Panc1 (cell line): Measurements from ENCODE around the gene BRIX1. TPM values are rescaled to one million over a fixed set of nuclear protein-coding genes. Genes with fewer than 3 reads are reported as not detected.

Experiments used
- ATAC-seq: fragments of 200-7000 bp; cut with Tn5 transposase; 2 replicates; pipeline ENCODE4 v1.9.1; 2020; ENCODE audit warnings: mild to moderate bottlenecking, moderate library complexity
- BruUV-seq: library from RNA; stranded (reverse); fragments of 400-500 nt; replicated peaks from 2 replicates; lab custom pipeline; 2021; lab: Mats Ljungman, UMichigan
- CTCF ChIA-PET: fragments of 300-600 bp; sonication (Branson Sonifier 250); formaldehyde crosslinking; loops from one replicate; lab custom pipeline; 2022; ENCODE audit warnings: antibody characterized with exemption; lab: Charles Lee
- POLR2A ChIA-PET: fragments of 300-600 bp; sonication (Branson Sonifier 250); formaldehyde crosslinking; loops from one replicate; lab custom pipeline; 2022; ENCODE audit warnings: antibody characterized with exemption; lab: Charles Lee
- DNase-seq: peaks from one replicate; pipeline ENCODE4 v3.0.0-alpha.2; 2010; ENCODE audit warnings: low read depth, low spot score
- H3K27ac ChIP-seq: 2 replicates; pipeline ENCODE4 v1.5.1; 2011; ENCODE audit warnings: mild to moderate bottlenecking, low read length, inconsistent platforms
- H3K27me3 ChIP-seq: fragments of 200-500 bp; sonication (Bioruptor generic); 2 replicates; pipeline ENCODE4 v1.6.0; 2014; ENCODE audit warnings: low read length, inconsistent platforms; ENCODE audit not compliant: control insufficient read depth, insufficient read depth
- H3K36me3 ChIP-seq: fragments of 200-500 bp; sonication (Bioruptor generic); 2 replicates; pipeline ENCODE4 v1.5.1; 2014; ENCODE audit warnings: inconsistent platforms, mild to moderate bottlenecking, low read length, moderate library complexity; ENCODE audit not compliant: control insufficient read depth, insufficient read depth
- H3K4me1 ChIP-seq: 2 replicates; pipeline ENCODE4 v1.5.1; 2011; ENCODE audit warnings: inconsistent platforms, mild to moderate bottlenecking, low read length, moderate library complexity; ENCODE audit not compliant: control insufficient read depth, insufficient read depth
- H3K4me3 ChIP-seq, 2 experiments: 2 replicates each; pipeline ENCODE4 v1.5.1; 2011 to 2012; ENCODE audit warnings: low read depth in 2 of 2, low read length in 2 of 2, mild to moderate bottlenecking in 2 of 2, inconsistent platforms in 1 of 2, moderate library complexity in 1 of 2
- H3K9me3 ChIP-seq: fragments of 200-500 bp; sonication (Bioruptor generic); 2 replicates; pipeline ENCODE4 v1.5.1; 2014; ENCODE audit warnings: low read depth, mild to moderate bottlenecking, inconsistent platforms, low read length, moderate library complexity; ENCODE audit not compliant: control insufficient read depth, insufficient read depth
- POLR2AphosphoS5 ChIP-seq: IDR thresholded peaks from 2 replicates; pipeline ENCODE4 v1.6.1; 2012; ENCODE audit warnings: mild to moderate bottlenecking, low read depth, low read length, moderate library complexity
- SIN3A ChIP-seq: IDR thresholded peaks from 2 replicates; pipeline ENCODE4 v1.6.1; 2012; ENCODE audit warnings: low read depth, mild to moderate bottlenecking, low read length, moderate library complexity, borderline replicate concordance; ENCODE audit not compliant: insufficient read depth
- TCF7L2 ChIP-seq: IDR thresholded peaks from 2 replicates; pipeline ENCODE4 v1.6.1; 2011; ENCODE audit warnings: mild to moderate bottlenecking, low read depth, low read length, inconsistent platforms
- in situ Hi-C: cut with HindIII; loops from 2 replicates; pipeline ENCODE4 v1.10.0; 2016; ENCODE audit warnings: low sequenced_read_pairs, low pct_unique_long_range_greater_than_20kb
- intact Hi-C: fragments of 100-400 bp; cut with micrococcal nuclease; formaldehyde crosslinking; loops from one replicate; pipeline ENCODE4 v1.10.0; 2022; ENCODE audit not compliant: unreplicated experiment
- total RNA-seq: library from RNA; stranded (reverse); gene quantifications from one replicate; pipeline ENCODE4 v1.2.1, GENCODE V29; 2021; ENCODE audit not compliant: unreplicated experiment
- TF ChIP-seq, protein P1 (sequence below), 2 experiments: IDR thresholded peaks; 2 replicates each; pipeline ENCODE4 v1.6.1; 2011 to 2012; ENCODE audit warnings: low read depth in 2 of 2, control low read depth in 1 of 2, low read length in 1 of 2, mild to moderate bottlenecking in 1 of 2, moderate library complexity in 1 of 2; ENCODE audit not compliant: insufficient read depth in 1 of 2
- TF ChIP-seq, protein P2 (sequence below): fragments of 450-650 bp; IDR thresholded peaks from 2 replicates; pipeline ENCODE4 v1.5.1; 2017; ENCODE audit warnings: mild to moderate bottlenecking

BRIX1 gene
- total RNA-seq, 1 experiment from 2014 or later = 46.6 TPM

DNA sequence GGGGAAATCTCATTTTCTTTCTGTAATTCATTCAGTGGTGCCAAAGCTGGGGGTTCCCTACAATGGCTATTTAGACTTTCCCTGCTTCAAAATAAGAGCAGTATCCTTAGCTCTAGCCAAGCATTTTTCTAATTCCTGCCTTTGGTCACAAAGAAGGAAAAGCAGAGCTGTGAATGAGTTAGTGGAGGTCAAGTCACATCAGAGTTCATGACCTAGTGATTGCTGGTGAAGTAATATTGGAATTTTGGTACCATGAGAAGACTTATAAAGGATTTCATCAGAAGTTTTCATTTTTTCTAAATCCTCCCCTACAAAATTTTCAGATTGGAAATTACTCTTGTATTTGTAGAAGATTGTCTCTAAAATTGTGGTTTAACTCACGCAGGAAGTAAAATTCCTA is 41.8 kb downstream of the BRIX1 start:
- H3K36me3 ChIP-seq = peaks cover 15% of the 10 kb centered on the region; the same call in 1 of the 2 replicates
- intact Hi-C loops = loop anchor here (5.0 kb wide), 1 partner anchor 45 kb away; no protein-coding TSS in a partner anchor
- H3K4me3 ChIP-seq = no peak overlapping the region
- H3K9me3 ChIP-seq = no peaks in the 10 kb centered on the region
- no TSS peak for BruUV-seq
- no peak overlapping the region for H3K27ac ChIP-seq
- H3K4me1 ChIP-seq = no peaks in the 10 kb centered on the region
- DNase-seq (no peak), ATAC-seq (no peak)
- TF ChIP-seq, protein P1, sequence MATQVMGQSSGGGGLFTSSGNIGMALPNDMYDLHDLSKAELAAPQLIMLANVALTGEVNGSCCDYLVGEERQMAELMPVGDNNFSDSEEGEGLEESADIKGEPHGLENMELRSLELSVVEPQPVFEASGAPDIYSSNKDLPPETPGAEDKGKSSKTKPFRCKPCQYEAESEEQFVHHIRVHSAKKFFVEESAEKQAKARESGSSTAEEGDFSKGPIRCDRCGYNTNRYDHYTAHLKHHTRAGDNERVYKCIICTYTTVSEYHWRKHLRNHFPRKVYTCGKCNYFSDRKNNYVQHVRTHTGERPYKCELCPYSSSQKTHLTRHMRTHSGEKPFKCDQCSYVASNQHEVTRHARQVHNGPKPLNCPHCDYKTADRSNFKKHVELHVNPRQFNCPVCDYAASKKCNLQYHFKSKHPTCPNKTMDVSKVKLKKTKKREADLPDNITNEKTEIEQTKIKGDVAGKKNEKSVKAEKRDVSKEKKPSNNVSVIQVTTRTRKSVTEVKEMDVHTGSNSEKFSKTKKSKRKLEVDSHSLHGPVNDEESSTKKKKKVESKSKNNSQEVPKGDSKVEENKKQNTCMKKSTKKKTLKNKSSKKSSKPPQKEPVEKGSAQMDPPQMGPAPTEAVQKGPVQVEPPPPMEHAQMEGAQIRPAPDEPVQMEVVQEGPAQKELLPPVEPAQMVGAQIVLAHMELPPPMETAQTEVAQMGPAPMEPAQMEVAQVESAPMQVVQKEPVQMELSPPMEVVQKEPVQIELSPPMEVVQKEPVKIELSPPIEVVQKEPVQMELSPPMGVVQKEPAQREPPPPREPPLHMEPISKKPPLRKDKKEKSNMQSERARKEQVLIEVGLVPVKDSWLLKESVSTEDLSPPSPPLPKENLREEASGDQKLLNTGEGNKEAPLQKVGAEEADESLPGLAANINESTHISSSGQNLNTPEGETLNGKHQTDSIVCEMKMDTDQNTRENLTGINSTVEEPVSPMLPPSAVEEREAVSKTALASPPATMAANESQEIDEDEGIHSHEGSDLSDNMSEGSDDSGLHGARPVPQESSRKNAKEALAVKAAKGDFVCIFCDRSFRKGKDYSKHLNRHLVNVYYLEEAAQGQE (IDR thresholded peaks at IDR 0.05; ENCODE audit: insufficient read depth in 1 of 2, low read depth in 2 of 2, low read length in 1 of 2) = no peak
- TF ChIP-seq TCF7L2 = no peak
- TF ChIP-seq POLR2AphosphoS5 = no peak
- TF ChIP-seq, protein P2, sequence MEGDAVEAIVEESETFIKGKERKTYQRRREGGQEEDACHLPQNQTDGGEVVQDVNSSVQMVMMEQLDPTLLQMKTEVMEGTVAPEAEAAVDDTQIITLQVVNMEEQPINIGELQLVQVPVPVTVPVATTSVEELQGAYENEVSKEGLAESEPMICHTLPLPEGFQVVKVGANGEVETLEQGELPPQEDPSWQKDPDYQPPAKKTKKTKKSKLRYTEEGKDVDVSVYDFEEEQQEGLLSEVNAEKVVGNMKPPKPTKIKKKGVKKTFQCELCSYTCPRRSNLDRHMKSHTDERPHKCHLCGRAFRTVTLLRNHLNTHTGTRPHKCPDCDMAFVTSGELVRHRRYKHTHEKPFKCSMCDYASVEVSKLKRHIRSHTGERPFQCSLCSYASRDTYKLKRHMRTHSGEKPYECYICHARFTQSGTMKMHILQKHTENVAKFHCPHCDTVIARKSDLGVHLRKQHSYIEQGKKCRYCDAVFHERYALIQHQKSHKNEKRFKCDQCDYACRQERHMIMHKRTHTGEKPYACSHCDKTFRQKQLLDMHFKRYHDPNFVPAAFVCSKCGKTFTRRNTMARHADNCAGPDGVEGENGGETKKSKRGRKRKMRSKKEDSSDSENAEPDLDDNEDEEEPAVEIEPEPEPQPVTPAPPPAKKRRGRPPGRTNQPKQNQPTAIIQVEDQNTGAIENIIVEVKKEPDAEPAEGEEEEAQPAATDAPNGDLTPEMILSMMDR = no peak
- no peak for TF ChIP-seq SIN3A
- POLR2A ChIA-PET = no interaction called here
- CTCF ChIA-PET = interaction anchor here (0.5 kb wide), 1 partner anchor 30 kb away, joined by 3 read pairs; no protein-coding TSS in a partner anchor
- in situ Hi-C loops = no loop called here
- no peaks in the 10 kb centered on the region for H3K27me3 ChIP-seq

DNA sequence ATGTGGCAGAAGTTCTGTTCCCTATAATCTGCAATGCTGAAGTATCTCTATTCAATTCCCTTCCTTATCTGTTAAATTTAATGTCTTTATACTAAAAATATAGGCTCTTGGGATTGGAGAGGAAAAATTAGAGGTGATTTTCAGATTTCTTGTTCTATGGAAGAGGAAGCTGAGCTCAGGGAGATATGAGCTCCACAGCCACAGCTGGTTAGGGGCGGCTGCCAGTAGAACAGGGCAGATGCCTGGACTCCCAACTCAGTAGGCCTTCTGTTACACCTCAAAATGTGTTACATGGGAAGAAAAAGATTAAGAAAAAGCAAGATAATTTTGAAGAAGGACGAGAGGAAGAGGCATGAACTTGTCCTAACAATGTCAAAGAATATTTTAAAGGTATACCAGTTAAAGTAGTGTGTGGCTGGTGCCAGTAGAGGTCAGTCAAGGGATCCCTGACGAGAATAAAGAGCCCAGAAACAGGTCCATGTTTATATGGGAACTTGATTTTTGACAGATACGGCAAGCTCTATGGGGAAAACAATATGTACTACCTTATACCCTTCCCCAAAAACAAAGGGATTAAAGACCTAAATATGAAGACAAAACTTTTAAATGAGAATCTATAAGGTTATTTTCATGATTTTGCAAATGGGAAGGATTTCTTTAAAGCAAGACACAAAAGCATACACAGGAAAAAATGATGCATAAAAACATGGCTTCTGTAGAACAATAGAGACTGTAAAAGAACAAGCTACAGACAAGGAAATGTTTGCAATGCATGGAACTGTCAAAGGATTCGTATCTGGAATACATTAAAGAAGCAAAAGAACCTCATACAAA is 42.6 kb downstream of the BRIX1 start:
- in situ Hi-C loops (no loop called here), intact Hi-C loops (loop anchor here (5.0 kb wide), 1 partner anchor 44 kb away; no protein-coding TSS in a partner anchor)
- Histone ChIP-seq H3K27ac (no peak overlapping the region), H3K36me3 (peaks cover 15% of the 10 kb centered on the region; the same call in 1 of the 2 replicates), H3K4me3 (no peak overlapping the region), H3K27me3 (no peaks in the 10 kb centered on the region), H3K9me3 (no peaks in the 10 kb centered on the region), H3K4me1 (no peaks in the 10 kb centered on the region)
- CTCF ChIA-PET = no interaction called here
- ATAC-seq (peak; percentile 81), DNase-seq (peak; percentile 15)
- TF ChIP-seq POLR2AphosphoS5 (no peak), TCF7L2 (no peak), SIN3A (no peak)
- TF ChIP-seq, protein P2 = peak; percentile 75
- TF ChIP-seq, protein P1 (IDR thresholded peaks at IDR 0.05; ENCODE audit: insufficient read depth in 1 of 2, low read depth in 2 of 2, low read length in 1 of 2) = no peak
- POLR2A ChIA-PET = no interaction called here
- BruUV-seq = no TSS peak
